Measurements from ENCODE around the gene KLHL36.

DNA sequence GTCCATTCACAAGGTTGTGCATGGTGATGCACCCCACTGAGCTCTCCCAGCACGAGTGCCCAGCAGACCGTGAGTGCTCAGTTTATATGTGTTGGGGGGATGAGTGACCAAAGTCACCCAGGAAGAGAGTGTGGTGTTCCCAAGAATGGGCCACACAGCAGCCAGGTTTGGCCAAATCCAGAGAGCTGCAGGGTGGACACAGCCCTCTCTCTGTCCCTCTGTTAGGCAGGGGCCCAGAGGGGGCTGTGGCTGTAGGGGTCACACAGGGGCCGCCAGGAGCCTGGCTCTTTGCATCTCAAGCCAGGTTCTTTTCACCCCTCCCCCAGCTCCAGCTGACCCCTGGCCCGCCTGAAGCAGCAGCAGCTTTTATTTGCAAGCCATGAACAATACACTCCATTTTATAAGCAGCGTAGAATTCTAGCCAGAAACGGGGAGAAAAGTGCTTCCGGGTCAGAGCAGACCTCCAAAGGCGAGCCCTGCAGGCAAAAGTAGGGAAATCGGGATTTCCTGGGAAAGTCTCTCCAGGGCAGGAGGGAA is 43.8 kb upstream of the KLHL36 start:
- TF ChIP-seq POLR2A (IDR thresholded peaks at IDR 0.05): no peak
- TF ChIP-seq, protein P1, sequence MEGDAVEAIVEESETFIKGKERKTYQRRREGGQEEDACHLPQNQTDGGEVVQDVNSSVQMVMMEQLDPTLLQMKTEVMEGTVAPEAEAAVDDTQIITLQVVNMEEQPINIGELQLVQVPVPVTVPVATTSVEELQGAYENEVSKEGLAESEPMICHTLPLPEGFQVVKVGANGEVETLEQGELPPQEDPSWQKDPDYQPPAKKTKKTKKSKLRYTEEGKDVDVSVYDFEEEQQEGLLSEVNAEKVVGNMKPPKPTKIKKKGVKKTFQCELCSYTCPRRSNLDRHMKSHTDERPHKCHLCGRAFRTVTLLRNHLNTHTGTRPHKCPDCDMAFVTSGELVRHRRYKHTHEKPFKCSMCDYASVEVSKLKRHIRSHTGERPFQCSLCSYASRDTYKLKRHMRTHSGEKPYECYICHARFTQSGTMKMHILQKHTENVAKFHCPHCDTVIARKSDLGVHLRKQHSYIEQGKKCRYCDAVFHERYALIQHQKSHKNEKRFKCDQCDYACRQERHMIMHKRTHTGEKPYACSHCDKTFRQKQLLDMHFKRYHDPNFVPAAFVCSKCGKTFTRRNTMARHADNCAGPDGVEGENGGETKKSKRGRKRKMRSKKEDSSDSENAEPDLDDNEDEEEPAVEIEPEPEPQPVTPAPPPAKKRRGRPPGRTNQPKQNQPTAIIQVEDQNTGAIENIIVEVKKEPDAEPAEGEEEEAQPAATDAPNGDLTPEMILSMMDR (IDR thresholded peaks at IDR 0.05): no peak

Data from suprapubic skin (tissue), 3 donors.